H9 (cell line): ENCODE results near the gene ZNF358. TPM values are rescaled to one million over a fixed set of nuclear protein-coding genes. Genes with fewer than 3 reads are reported as not detected.

Experiments
- DNase-seq: peaks from one replicate; pipeline ENCODE4 v3.0.0-alpha.2; 2017
- H2AFZ ChIP-seq: one replicate; pipeline ENCODE4 v1.6.1; 2013; ENCODE audit warnings: mild to moderate bottlenecking, low read length, control low read depth, moderate library complexity
- H2AK5ac ChIP-seq: 2 replicates; pipeline ENCODE4 v1.6.1; 2013; ENCODE audit warnings: low read length, control low read depth, mixed read lengths; ENCODE audit not compliant: insufficient read length
- H2BK120ac ChIP-seq: one replicate; pipeline ENCODE4 v1.6.1; 2013; ENCODE audit warnings: low read depth, mild to moderate bottlenecking, low read length, control low read depth, inconsistent platforms; ENCODE audit not compliant: poor library complexity, severe bottlenecking
- H2BK12ac ChIP-seq: 2 replicates; pipeline ENCODE4 v1.6.1; 2013; ENCODE audit warnings: low read length, control low read depth, mixed read lengths, low read depth; ENCODE audit not compliant: insufficient read length
- H2BK15ac ChIP-seq: 2 replicates; pipeline ENCODE4 v1.6.1; 2013; ENCODE audit warnings: low read depth, low read length, control low read depth
- H2BK20ac ChIP-seq: one replicate; pipeline ENCODE4 v1.6.1; 2013; ENCODE audit warnings: low read depth, mild to moderate bottlenecking, low read length, control low read depth, inconsistent platforms; ENCODE audit not compliant: poor library complexity, severe bottlenecking
- H2BK5ac ChIP-seq: 2 replicates; pipeline ENCODE4 v1.6.1; 2013; ENCODE audit warnings: low read length, control low read depth, mixed read lengths; ENCODE audit not compliant: insufficient read length
- H3K14ac ChIP-seq: 2 replicates; pipeline ENCODE4 v1.6.1; 2013; ENCODE audit warnings: low read length, control low read depth; ENCODE audit not compliant: insufficient read depth
- H3K18ac ChIP-seq: 2 replicates; pipeline ENCODE4 v1.6.1; 2013; ENCODE audit warnings: low read depth, mild to moderate bottlenecking, mixed read lengths, low read length, control low read depth; ENCODE audit not compliant: insufficient read length
- H3K23ac ChIP-seq: 2 replicates; pipeline ENCODE4 v1.6.1; 2013; ENCODE audit warnings: low read length, control low read depth, mixed read lengths, low read depth; ENCODE audit not compliant: insufficient read length
- H3K23me2 ChIP-seq: 2 replicates; pipeline ENCODE4 v1.6.1; 2013; ENCODE audit warnings: low read depth, mild to moderate bottlenecking, mixed read lengths, low read length, control low read depth; ENCODE audit not compliant: insufficient read length, poor library complexity, severe bottlenecking
- H3K27ac ChIP-seq: 2 replicates; pipeline ENCODE4 v1.5.1; 2013; ENCODE audit warnings: low read length, control low read depth, mixed read lengths, low read depth; ENCODE audit not compliant: insufficient read length
- H3K27me3 ChIP-seq: 2 replicates; pipeline ENCODE4 v1.6.1; 2013; ENCODE audit warnings: low read length, control low read depth, inconsistent platforms; ENCODE audit not compliant: insufficient read depth
- H3K4ac ChIP-seq: 2 replicates; pipeline ENCODE4 v1.6.1; 2013; ENCODE audit warnings: low read depth, mild to moderate bottlenecking, control low read depth, inconsistent platforms, low read length, moderate library complexity
- H3K4me1 ChIP-seq: 2 replicates; pipeline ENCODE4 v1.6.1; 2013; ENCODE audit warnings: low read length, control low read depth, inconsistent platforms; ENCODE audit not compliant: insufficient read depth
- H3K4me2 ChIP-seq: 2 replicates; pipeline ENCODE4 v1.6.1; 2013; ENCODE audit warnings: low read length, control low read depth, mixed read lengths; ENCODE audit not compliant: insufficient read length, insufficient read depth
- H3K56ac ChIP-seq: 2 replicates; pipeline ENCODE4 v1.6.1; 2013; ENCODE audit warnings: low read depth, mild to moderate bottlenecking, mixed read lengths, low read length, control low read depth; ENCODE audit not compliant: insufficient read length
- H3K79me1 ChIP-seq: 2 replicates; pipeline ENCODE4 v1.6.1; 2013; ENCODE audit warnings: low read depth, mild to moderate bottlenecking, moderate library complexity, low read length, control low read depth, inconsistent platforms; ENCODE audit not compliant: insufficient read depth, poor library complexity, severe bottlenecking
- H3K79me2 ChIP-seq: 2 replicates; pipeline ENCODE4 v1.6.1; 2013; ENCODE audit warnings: low read length, control low read depth, inconsistent platforms; ENCODE audit not compliant: insufficient read depth
- H3K9ac ChIP-seq: 2 replicates; pipeline ENCODE4 v1.6.1; 2013; ENCODE audit warnings: low read length, control low read depth, mixed read lengths; ENCODE audit not compliant: insufficient read length; ENCODE audit errors: extremely low read depth
- H3K9me3 ChIP-seq: one replicate; pipeline ENCODE4 v1.6.1; 2013; ENCODE audit warnings: low read depth, low read length, inconsistent platforms; ENCODE audit not compliant: control insufficient read depth
- H3T11ph ChIP-seq: one replicate; pipeline ENCODE4 v1.6.1; 2013; ENCODE audit warnings: mild to moderate bottlenecking, low read length, control low read depth, inconsistent platforms
- H4K20me1 ChIP-seq: one replicate; pipeline ENCODE4 v1.6.1; 2013; ENCODE audit not compliant: control insufficient read depth, insufficient read length, insufficient read depth
- H4K5ac ChIP-seq: 2 replicates; pipeline ENCODE4 v1.6.1; 2013; ENCODE audit warnings: low read depth, mild to moderate bottlenecking, mixed read lengths, low read length, control low read depth; ENCODE audit not compliant: insufficient read length
- H4K8ac ChIP-seq: replicated peaks from 2 replicates; pipeline ENCODE4 v1.6.1; 2013; ENCODE audit warnings: low read length, control low read depth, mixed read lengths, low read depth; ENCODE audit not compliant: insufficient read length
- H4K91ac ChIP-seq: 2 replicates; pipeline ENCODE4 v1.6.1; 2013; ENCODE audit warnings: low read depth, mild to moderate bottlenecking, moderate library complexity, mixed read lengths, low read length, control low read depth; ENCODE audit not compliant: insufficient read length
- H3K27ac Mint-ChIP-seq, 3 experiments: 2 replicates in 2 of 3; 3 replicates in 1 of 3; pipeline ENCODE4 v1.8.0; 2020 to 2021; ENCODE audit warnings: mixed read lengths in 3 of 3, mild to moderate bottlenecking in 1 of 3, moderate library complexity in 1 of 3
- H3K27me3 Mint-ChIP-seq: 2 replicates; pipeline ENCODE4 v1.8.0; 2021; ENCODE audit warnings: low read depth, mild to moderate bottlenecking, moderate library complexity, mixed read lengths
- H3K36me3 Mint-ChIP-seq, 3 experiments: 2 replicates in 2 of 3; 3 replicates in 1 of 3; pipeline ENCODE4 v1.8.0; 2020 to 2021; ENCODE audit warnings: low read depth in 3 of 3, mixed read lengths in 3 of 3; ENCODE audit not compliant: insufficient read depth in 1 of 3
- H3K4me1 Mint-ChIP-seq, 2 experiments: 2 replicates each; pipeline ENCODE4 v1.8.0; 2020; ENCODE audit warnings: mixed read lengths in 2 of 2
- H3K4me3 Mint-ChIP-seq, 2 experiments: 2 replicates in 1 of 2; 3 replicates in 1 of 2; pipeline ENCODE4 v1.8.0; 2020 to 2021; ENCODE audit warnings: mild to moderate bottlenecking in 2 of 2, mixed read lengths in 2 of 2, moderate library complexity in 1 of 2
- H3K9me3 Mint-ChIP-seq, 2 experiments: 2 replicates in 1 of 2; 3 replicates in 1 of 2; pipeline ENCODE4 v1.8.0; 2020; ENCODE audit warnings: mild to moderate bottlenecking in 2 of 2, mixed read lengths in 2 of 2, moderate library complexity in 1 of 2
- WGBS: extraction: QIAGEN DNeasy Blood & Tissue Kit; methylation state at CpG from one replicate; pipeline ENCODE4 v1.1.7; 2013; ENCODE audit warnings: missing lambda C conversion rate, low lambda C conversion rate, mixed read lengths; ENCODE audit not compliant: insufficient read length; ENCODE audit errors: extremely low coverage; 5-methylcytosine and 5-hydroxymethylcytosine counted together
- total RNA-seq: library from RNA; stranded (reverse); gene quantifications from 2 replicates; pipeline ENCODE4 v1.2.1, GENCODE V29; 2021
- TF ChIP-seq, protein P1 (sequence below): fragments of 200-600 bp; sonication (generic); conservative IDR thresholded peaks from 3 replicates; pipeline ENCODE4 v1.8.0; 2021; ENCODE audit warnings: antibody characterized with exemption, mild to moderate bottlenecking

The ZNF358 gene
- total RNA-seq, 1 experiment from 2014 or later: 40.5 TPM

DNA sequence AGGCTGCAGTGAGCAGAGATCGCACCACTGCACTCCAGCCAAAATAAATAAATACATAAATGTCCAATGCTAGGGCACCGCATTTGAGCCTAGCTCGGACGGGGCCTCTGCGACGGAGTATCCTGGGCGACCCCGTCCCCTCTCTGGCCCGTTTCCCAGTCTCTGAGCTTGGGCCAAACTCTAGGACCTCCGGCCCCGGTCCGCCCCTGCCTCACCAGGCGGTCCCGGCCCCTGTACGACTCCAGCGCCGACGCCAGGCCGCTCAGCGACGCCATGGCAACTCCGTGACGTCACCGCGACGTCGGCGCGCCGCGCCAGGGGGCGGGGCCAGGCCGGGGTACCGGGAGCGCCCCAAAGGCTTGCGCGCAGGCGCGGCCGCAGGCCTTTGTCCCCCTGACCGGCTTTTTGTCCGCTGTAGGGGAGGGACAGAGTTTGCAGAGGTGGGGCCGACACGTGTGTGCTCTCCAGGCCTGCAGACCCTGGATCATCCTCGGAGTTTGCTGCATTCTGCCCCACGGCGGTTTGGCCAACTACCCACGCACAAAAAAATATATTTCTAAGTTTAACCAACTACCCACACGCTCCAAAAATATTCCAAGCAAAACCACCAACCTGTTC lies 27.1 kb upstream of the ZNF358 start, which contains the start of gene PEX11G:
Gene PEX11G, minus strand, starts transcription at position 300 of the 618 bp plus-strand sequence. Its CDS starts 25 bp downstream, at position 275.
- no CpG with 5 or more reads among the region's 49 CpGs for WGBS
- peak; percentile 94 for DNase-seq

More for the DNA sequence above, 27.1 kb upstream of the ZNF358 start, which contains the start of gene PEX11G:
- Histone ChIP-seq H4K8ac (no peak within 1 kb of the TSS), H3K56ac (no peak within 1 kb of the TSS), H3T11ph (peak within 1 kb of the TSS; percentile 41), H2BK120ac (peak within 1 kb of the TSS; percentile 69), H3K4me2 (peak within 1 kb of the TSS; percentile 63), H2BK12ac (peak within 1 kb of the TSS; percentile 57), H4K5ac (peak within 1 kb of the TSS; percentile 92), H3K9ac (peak within 1 kb of the TSS; percentile 85), H3K14ac (peak within 1 kb of the TSS; percentile 94), H3K79me2 (no peaks in the 10 kb centered on the region), H4K20me1 (no peaks in the 10 kb centered on the region), H3K18ac (peak within 1 kb of the TSS; percentile 94), H2AK5ac (no peak within 1 kb of the TSS), H3K79me1 (no peaks in the 10 kb centered on the region), H2AFZ (peak within 1 kb of the TSS; percentile 84), H2BK5ac (peak within 1 kb of the TSS; percentile 46), H3K23ac (peak within 1 kb of the TSS; percentile 62), H2BK15ac (no peak within 1 kb of the TSS), H3K27me3 (no peaks in the 10 kb centered on the region), H3K27ac (peak within 1 kb of the TSS; percentile 72), H3K4ac (no peak within 1 kb of the TSS; the same call in 1 of the 2 replicates), H3K23me2 (peaks cover 3% of the 10 kb centered on the region), H3K9me3 (no peaks in the 10 kb centered on the region), H3K4me1 (peaks cover 5% of the 10 kb centered on the region; the same call in 1 of the 2 replicates), H4K91ac (no peak within 1 kb of the TSS), H2BK20ac (peak within 1 kb of the TSS; percentile 97)
- Mint-ChIP-seq H3K4me3 (peak within 1 kb of the TSS; percentile 67 to 75), H3K27ac (peak within 1 kb of the TSS; percentile 66 to 98 (median 97); a peak in 6 of 7 replicates), H3K9me3 (no peaks in the 10 kb centered on the region), H3K4me1 (peaks cover 8 to 13% of the 10 kb centered on the region in 2 experiments), H3K36me3 (no peaks in the 10 kb centered on the region), H3K27me3 (peaks cover 3% of the 10 kb centered on the region; the same call in 1 of the 2 replicates)
- TF ChIP-seq, protein P1, sequence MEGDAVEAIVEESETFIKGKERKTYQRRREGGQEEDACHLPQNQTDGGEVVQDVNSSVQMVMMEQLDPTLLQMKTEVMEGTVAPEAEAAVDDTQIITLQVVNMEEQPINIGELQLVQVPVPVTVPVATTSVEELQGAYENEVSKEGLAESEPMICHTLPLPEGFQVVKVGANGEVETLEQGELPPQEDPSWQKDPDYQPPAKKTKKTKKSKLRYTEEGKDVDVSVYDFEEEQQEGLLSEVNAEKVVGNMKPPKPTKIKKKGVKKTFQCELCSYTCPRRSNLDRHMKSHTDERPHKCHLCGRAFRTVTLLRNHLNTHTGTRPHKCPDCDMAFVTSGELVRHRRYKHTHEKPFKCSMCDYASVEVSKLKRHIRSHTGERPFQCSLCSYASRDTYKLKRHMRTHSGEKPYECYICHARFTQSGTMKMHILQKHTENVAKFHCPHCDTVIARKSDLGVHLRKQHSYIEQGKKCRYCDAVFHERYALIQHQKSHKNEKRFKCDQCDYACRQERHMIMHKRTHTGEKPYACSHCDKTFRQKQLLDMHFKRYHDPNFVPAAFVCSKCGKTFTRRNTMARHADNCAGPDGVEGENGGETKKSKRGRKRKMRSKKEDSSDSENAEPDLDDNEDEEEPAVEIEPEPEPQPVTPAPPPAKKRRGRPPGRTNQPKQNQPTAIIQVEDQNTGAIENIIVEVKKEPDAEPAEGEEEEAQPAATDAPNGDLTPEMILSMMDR: no peak
